ENCODE measurements around the gene ZFHX3. TPM values are rescaled to one million over a fixed set of nuclear protein-coding genes. Genes with fewer than 3 reads are reported as not detected.

The ZFHX3 gene
- total and polyA plus RNA-seq, 2 experiments from 2014 or later = 2.8 to 3.9 TPM

DNA sequence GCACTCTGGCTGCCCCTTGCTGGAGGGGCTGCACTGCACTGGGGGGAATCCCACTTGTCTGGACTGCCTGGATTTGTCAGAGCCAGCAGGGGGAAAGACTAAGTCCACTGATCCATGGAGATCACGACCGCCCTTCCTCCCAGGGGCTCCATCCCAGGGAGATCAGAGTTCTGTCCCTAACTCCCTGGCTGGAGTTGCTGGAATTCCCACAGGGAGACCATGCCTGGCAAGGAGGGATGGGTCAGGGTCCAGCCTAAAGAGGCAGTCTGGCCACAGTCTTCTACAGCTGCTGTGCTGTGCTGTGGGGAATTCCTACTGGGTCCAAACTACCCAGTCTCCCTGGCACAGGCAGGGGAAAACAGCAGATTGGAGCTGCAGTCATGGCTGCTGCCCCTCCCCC lies 311.9 kb downstream of the ZFHX3 start:
- Histone ChIP-seq H3K79me2 (ENCODE audit: insufficient read depth) (no peaks in the 10 kb centered on the region), H4K20me1 (ENCODE audit: insufficient read depth) (no peaks in the 10 kb centered on the region), H3K4me1 (ENCODE audit: insufficient read depth) (peaks cover 14% of the 10 kb centered on the region), H3K27me3 (replicated peaks; ENCODE audit: insufficient read depth) (no peaks in the 10 kb centered on the region), H3K9ac (no peak overlapping the region), H3K9me2 (ENCODE audit: insufficient read depth) (no peaks in the 10 kb centered on the region), H3F3A (ENCODE audit: insufficient read depth) (no peaks in the 10 kb centered on the region), H3K36me3 (ENCODE audit: low read depth) (no peaks in the 10 kb centered on the region), H3K4me2 (ENCODE audit: unreplicated experiment) (no peak overlapping the region), H2AFZ (no peak overlapping the region), H3K4me3 (no peak overlapping the region), H3K27ac (no peak overlapping the region), H3K9me3 (ENCODE audit: low read depth) (no peaks in the 10 kb centered on the region)
- TF ChIP-seq EZH2phosphoT487 (IDR thresholded peaks at IDR 0.05; ENCODE audit: insufficient read depth, low read depth) = no peak
- TF ChIP-seq EZH2 (IDR thresholded peaks at IDR 0.05; ENCODE audit: insufficient read depth, poor library complexity, severe bottlenecking) = no peak
- DNase-seq = no peak
- in situ Hi-C loops (cut with MboI) = no loop called here
- WGBS, 2 experiments (ENCODE audit: low coverage in 1 of 2, low lambda C conversion rate in 2 of 2, missing lambda C conversion rate in 2 of 2) = 82 to 86% methylated on average over 2 of the region's 2 CpGs

Small RNA genes lying within 50 kb of the gene (small RNA-seq; reads per million reads assigned to genes)
- gene AC002044.1 (ENCODE audit: low read depth, low replicate concordance) (not detected), gene RNU7-71P (ENCODE audit: low read depth, low replicate concordance) (not detected)

Data from GM23248 (cell line).